Fibroblast of lung (primary cell): ENCODE measurements around the gene EFCAB12. TPM values are rescaled to one million over a fixed set of nuclear protein-coding genes. Genes with fewer than 3 reads are reported as not detected.

Source experiments
- DNase-seq, 2 donors: peaks; one replicate each; pipeline versions ENCODE4 v3.0.0 to v3.0.0-alpha.2; 2010; ENCODE audit warnings: low read depth in 2 of 2
- H2AFZ ChIP-seq: 2 replicates; pipeline ENCODE4 v1.5.1; 2012; ENCODE audit warnings: low read length, control low read depth, inconsistent platforms
- H3K27ac ChIP-seq: 2 replicates; pipeline ENCODE4 v1.5.1; 2011; ENCODE audit warnings: low read length, control low read depth; ENCODE audit not compliant: insufficient read depth
- H3K27me3 ChIP-seq: 2 replicates; pipeline ENCODE4 v1.5.1; 2011; ENCODE audit warnings: mild to moderate bottlenecking, low read length; ENCODE audit not compliant: control insufficient read depth, insufficient read depth
- H3K36me3 ChIP-seq: 2 replicates; pipeline ENCODE4 v1.5.1; 2011; ENCODE audit warnings: low read length; ENCODE audit not compliant: control insufficient read depth, insufficient read depth
- H3K4me1 ChIP-seq: 2 replicates; pipeline ENCODE4 v1.5.1; 2011; ENCODE audit warnings: low read length; ENCODE audit not compliant: control insufficient read depth, insufficient read depth; ENCODE audit errors: extremely low read depth
- H3K4me2 ChIP-seq: 2 replicates; pipeline ENCODE4 v1.5.1; 2011; ENCODE audit warnings: low read length, control low read depth; ENCODE audit not compliant: insufficient read depth; ENCODE audit errors: extremely low read depth
- H3K4me3 ChIP-seq, 4 experiments: fragments of 200-600 bp in 1 of 4; sonication (generic) in 1 of 4; replicated peaks in 1 of 4; 2 replicates each; pipeline ENCODE4 v1.5.1; 2011 to 2016; ENCODE audit warnings: low read length in 4 of 4, low read depth in 3 of 4, mild to moderate bottlenecking in 3 of 4, control low read depth in 2 of 4, inconsistent platforms in 1 of 4, mixed read lengths in 1 of 4; ENCODE audit not compliant: insufficient read depth in 1 of 4; ENCODE audit errors: control extremely low read depth in 1 of 4
- H3K79me2 ChIP-seq: 2 replicates; pipeline ENCODE4 v1.5.1; 2012; ENCODE audit warnings: mild to moderate bottlenecking, low read length, inconsistent platforms; ENCODE audit not compliant: control insufficient read depth, insufficient read depth
- H3K9ac ChIP-seq: 2 replicates; pipeline ENCODE4 v1.5.1; 2011; ENCODE audit warnings: mild to moderate bottlenecking, low read length, control low read depth; ENCODE audit not compliant: insufficient read depth
- H3K9me3 ChIP-seq: 2 replicates; pipeline ENCODE4 v1.5.1; 2012; ENCODE audit warnings: low read depth, low read length; ENCODE audit not compliant: control insufficient read depth, insufficient read depth
- H4K20me1 ChIP-seq: 2 replicates; pipeline ENCODE4 v1.5.1; 2011; ENCODE audit warnings: low read length; ENCODE audit not compliant: control insufficient read depth, insufficient read depth; ENCODE audit errors: extremely low read depth
- EZH2 ChIP-seq: IDR thresholded peaks from 2 replicates; pipeline ENCODE4 v1.5.1; 2012; ENCODE audit warnings: low read length, control low read depth, mild to moderate bottlenecking; ENCODE audit errors: missing control alignments
- polyA plus RNA-seq, 2 donors: library from polyadenylated mRNA; depleted of rRNA in 1 of 2; stranded (reverse) in 1 of 2; unstranded in 1 of 2; fragments of >200 nt; gene quantifications; 2 replicates each; pipeline ENCODE4 v1.2.1, GENCODE V29; 2011 to 2012; ENCODE audit warnings: missing spikeins in 1 of 2
- total RNA-seq: library from RNA; depleted of rRNA; stranded (reverse); fragments of >200 nt; gene quantifications from 2 replicates; pipeline ENCODE4 v1.2.1, GENCODE V29; 2014
- TF ChIP-seq, protein P1 (sequence below), 2 donors: IDR thresholded peaks in 1 of 2; conservative IDR thresholded peaks in 1 of 2; 1 replicate in 1 of 2; 2 replicates in 1 of 2; pipeline ENCODE4 v1.5.1; 2011 to 2012; ENCODE audit warnings: low read length in 2 of 2, control low read depth in 1 of 2, inconsistent platforms in 1 of 2, low read depth in 1 of 2, mild to moderate bottlenecking in 1 of 2

The EFCAB12 gene
- total and polyA plus RNA-seq, 2 donors (not counting 1 experiment from before 2014, with no cell fraction given) = 0.17 TPM; not detected in 1

DNA sequence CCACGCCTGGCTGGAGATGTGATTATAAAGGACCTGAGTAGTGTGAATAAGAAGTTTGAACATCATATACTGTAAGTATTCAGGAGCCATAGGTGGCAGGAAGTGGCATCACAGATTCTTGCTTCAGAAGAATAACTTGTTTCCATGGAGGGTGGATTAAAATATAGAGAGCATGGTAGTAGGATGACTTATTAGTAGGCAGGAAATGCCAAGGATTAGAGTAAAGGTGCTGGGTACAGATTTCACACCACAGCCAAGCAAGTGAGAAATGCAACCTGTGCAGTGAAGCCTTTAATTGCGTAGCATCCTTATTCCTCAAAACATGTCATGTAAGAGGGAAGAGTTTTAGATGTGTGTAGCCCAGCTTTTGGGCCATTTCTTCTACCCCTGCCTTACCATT lies 42.4 kb upstream of the EFCAB12 start:
- TF ChIP-seq, protein P1, sequence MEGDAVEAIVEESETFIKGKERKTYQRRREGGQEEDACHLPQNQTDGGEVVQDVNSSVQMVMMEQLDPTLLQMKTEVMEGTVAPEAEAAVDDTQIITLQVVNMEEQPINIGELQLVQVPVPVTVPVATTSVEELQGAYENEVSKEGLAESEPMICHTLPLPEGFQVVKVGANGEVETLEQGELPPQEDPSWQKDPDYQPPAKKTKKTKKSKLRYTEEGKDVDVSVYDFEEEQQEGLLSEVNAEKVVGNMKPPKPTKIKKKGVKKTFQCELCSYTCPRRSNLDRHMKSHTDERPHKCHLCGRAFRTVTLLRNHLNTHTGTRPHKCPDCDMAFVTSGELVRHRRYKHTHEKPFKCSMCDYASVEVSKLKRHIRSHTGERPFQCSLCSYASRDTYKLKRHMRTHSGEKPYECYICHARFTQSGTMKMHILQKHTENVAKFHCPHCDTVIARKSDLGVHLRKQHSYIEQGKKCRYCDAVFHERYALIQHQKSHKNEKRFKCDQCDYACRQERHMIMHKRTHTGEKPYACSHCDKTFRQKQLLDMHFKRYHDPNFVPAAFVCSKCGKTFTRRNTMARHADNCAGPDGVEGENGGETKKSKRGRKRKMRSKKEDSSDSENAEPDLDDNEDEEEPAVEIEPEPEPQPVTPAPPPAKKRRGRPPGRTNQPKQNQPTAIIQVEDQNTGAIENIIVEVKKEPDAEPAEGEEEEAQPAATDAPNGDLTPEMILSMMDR (conservative IDR thresholded peaks at IDR 0.05 in 1 of 2, IDR thresholded peaks at IDR 0.05 in 1 of 2; ENCODE audit: low read depth in 1 of 2, low read length in 2 of 2) = no peak
- no peak for TF ChIP-seq EZH2
- Histone ChIP-seq H3K36me3 (peaks cover 1% of the 10 kb centered on the region), H3K4me1 (no peaks in the 10 kb centered on the region), H3K27me3 (no peaks in the 10 kb centered on the region), H3K79me2 (no peaks in the 10 kb centered on the region), H3K4me2 (no peak overlapping the region), H3K4me3 (no peak overlapping the region), H3K27ac (no peak overlapping the region), H2AFZ (no peak overlapping the region), H3K9me3 (no peaks in the 10 kb centered on the region), H3K9ac (no peak overlapping the region), H4K20me1 (no peaks in the 10 kb centered on the region)
- DNase-seq = no peak

DNA sequence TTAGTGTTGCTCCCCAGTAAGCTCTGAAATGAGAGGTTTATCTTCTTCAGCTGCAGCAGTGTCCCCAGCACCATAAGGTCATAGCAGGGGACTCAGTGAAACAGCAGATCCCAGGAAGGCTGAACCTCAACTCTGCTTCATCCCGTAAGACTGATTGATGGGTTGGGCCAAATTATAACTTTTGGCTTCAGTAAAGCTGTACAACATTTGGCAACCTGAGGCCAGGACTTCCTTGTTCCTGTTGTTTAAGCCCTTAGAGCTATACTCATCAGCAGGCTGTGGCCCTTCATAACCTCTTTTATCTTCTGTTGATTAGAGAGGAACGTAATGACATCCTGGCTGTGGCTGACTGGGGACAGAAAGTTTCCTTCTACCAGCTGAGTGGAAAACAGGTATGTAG lies 40.6 kb upstream of the EFCAB12 start:
- H3K4me3 ChIP-seq = no peak overlapping the region
- TF ChIP-seq, protein P1 (conservative IDR thresholded peaks at IDR 0.05 in 1 of 2, IDR thresholded peaks at IDR 0.05 in 1 of 2; ENCODE audit: low read depth in 1 of 2, low read length in 2 of 2) = no peak

DNA sequence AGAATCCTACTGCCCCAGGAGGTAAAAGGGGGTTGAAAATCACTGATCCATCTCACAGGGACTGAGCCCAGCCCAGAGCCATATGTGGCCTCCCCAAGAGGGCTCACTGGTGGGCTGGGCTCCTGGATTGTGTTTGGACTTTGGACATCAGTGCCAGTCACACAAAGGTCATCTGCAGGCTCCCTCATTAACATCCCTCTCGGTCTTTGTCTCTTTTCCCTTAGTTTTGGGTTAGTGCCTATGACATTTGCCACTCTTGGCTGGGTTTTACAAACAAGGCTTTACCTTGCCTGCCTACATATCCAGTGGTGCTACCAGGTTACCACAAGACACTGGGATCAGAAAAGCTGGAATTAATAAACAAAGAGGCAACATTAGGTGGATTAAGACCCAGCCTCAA lies 39.5 kb upstream of the EFCAB12 start:
- Histone ChIP-seq H2AFZ (no peak overlapping the region), H3K9me3 (no peaks in the 10 kb centered on the region), H3K27me3 (no peaks in the 10 kb centered on the region), H3K9ac (no peak overlapping the region), H3K4me1 (no peaks in the 10 kb centered on the region), H3K27ac (no peak overlapping the region), H3K4me2 (no peak overlapping the region), H3K79me2 (no peaks in the 10 kb centered on the region), H4K20me1 (no peaks in the 10 kb centered on the region), H3K4me3 (no peak overlapping the region), H3K36me3 (peaks cover 3% of the 10 kb centered on the region)
- TF ChIP-seq EZH2 = no peak
- TF ChIP-seq, protein P1 (conservative IDR thresholded peaks at IDR 0.05 in 1 of 2, IDR thresholded peaks at IDR 0.05 in 1 of 2; ENCODE audit: low read depth in 1 of 2, low read length in 2 of 2) = no peak
- no peak for DNase-seq

More for the DNA sequence above, 40.6 kb upstream of the EFCAB12 start:
- Histone ChIP-seq H4K20me1 (no peaks in the 10 kb centered on the region), H3K9me3 (no peaks in the 10 kb centered on the region), H3K27ac (no peak overlapping the region), H3K4me1 (no peaks in the 10 kb centered on the region), H3K27me3 (no peaks in the 10 kb centered on the region), H2AFZ (no peak overlapping the region), H3K36me3 (peaks cover 3% of the 10 kb centered on the region), H3K79me2 (no peaks in the 10 kb centered on the region), H3K9ac (no peak overlapping the region), H3K4me2 (no peak overlapping the region)
- DNase-seq = no peak
